Cardiac septum (tissue), 1 donor: ENCODE data around the gene E2F4. TPM values are rescaled to one million over a fixed set of nuclear protein-coding genes. Genes with fewer than 3 reads are reported as not detected.
A peak's percentile ranks its signal among the peaks of the same experiment; 100 is the strongest.

Source experiments
- DNase-seq: peaks from one replicate; pipeline ENCODE4 v3.0.0-alpha.2; 2020; ENCODE audit warnings: low spot score
- intact Hi-C: fragments of 100-400 bp; cut with DNase I; formaldehyde crosslinking; loops from one replicate; pipeline ENCODE4 v1.14.0; 2022
- total RNA-seq: library from RNA; stranded (reverse); fragmentation: NEBNext Ultra II Directional; extraction: Animal tissue kit (Norgen Biotek cat#: 25700); gene quantifications from one replicate; pipeline ENCODE4 v1.2.1, GENCODE V29; 2021
- donor health status: DM: no; HTN: no; CAD: no.

Gene E2F4
- total RNA-seq, 1 donor from 2014 or later, result 34.4 TPM

DNA sequence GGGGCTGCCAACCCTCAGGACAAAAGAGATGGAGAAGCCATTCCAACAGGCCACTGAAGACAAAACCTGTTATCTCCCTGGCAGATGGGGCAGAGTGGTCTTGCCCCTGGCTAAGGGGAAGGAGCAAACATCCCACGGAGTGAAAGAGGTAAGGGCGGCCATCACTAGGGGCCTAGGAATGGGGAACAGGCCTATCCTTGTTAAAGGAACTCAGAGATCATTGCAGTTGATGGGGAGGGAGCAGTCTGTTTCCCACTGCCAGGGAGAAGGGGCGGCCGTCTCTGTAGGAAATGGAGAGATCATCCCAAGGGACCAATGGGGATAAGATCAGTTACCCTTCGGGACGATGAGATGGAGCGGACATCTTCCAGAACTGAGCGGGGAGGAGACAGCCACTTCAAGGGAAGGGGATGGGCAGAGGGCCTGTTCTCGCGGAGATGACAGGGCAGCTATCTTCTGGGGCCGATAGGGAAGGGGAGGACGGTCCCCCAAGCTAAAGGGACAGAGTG is 34.4 kb downstream of the E2F4 start:
- no peak for DNase-seq
- intact Hi-C loops, result loop anchor here (1.0 kb wide), 2 partner anchors 21 to 34 kb away; partner anchors contain the start of genes E2F4 and FHOD1

DNA sequence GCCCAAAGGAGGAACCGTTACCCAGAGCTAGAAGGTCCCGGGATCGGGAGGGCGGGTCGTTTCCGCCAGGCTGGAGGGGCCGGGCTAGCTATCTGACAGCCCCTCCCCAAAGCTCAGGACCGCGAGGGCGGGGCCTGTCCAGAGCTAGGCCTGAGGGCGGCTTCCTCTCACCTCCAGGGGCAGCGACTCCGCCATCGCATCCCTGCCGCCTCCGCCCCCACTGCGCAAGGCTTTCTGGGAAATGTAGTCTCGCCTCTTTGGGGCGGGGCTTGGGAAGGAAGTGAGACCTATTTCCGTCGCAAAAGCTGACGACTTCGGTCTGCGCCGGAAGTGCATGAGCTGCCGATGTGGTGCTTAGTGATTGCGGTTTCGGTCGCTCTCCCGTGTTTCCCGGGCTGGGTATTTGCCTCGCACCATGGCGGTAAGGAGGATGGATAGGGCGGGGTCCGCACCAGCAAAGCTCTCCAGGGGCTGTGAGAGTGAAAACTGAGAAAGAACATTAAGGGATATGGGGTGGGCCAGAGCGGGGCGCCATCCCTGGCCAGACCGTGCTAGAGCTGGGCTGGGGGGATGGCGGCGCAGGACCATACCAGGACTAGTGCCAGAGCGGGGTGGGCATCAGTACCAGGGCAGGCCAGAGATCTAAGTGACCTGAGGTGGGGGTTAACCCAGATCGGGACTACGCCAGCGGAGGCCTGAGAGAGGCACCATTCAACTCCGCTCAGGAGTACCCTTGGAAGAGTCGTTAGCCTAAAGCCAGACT is 35.0 kb downstream of the E2F4 start, which contains the start of gene TMEM208:
TMEM208 (plus strand) TSS at position 327 of the 763 bp plus-strand sequence; CDS start at position 416, 89 bp downstream.
- intact Hi-C loops, result loop anchor here (1.0 kb wide), 2 partner anchors 20 to 35 kb away; partner anchors contain the start of genes E2F4 and FHOD1
- peak; percentile 99 for DNase-seq

DNA sequence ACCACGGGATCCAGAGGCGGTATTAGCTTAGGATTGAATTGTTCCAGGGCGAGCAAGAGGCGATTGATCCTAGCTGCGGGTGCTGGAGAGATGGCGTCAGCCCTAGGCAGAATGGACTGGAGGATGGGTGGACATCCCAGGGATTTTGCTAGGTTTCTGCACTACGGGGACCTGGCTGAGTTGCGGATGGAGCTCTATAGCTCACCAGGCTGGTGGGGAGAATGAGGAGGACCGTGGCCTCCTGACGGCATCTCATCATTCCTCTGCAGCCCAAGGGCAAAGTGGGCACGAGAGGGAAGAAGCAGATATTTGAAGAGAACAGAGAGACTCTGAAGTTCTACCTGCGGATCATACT is 35.6 kb downstream of the E2F4 start:
- intact Hi-C loops, result no loop called here

DNA sequence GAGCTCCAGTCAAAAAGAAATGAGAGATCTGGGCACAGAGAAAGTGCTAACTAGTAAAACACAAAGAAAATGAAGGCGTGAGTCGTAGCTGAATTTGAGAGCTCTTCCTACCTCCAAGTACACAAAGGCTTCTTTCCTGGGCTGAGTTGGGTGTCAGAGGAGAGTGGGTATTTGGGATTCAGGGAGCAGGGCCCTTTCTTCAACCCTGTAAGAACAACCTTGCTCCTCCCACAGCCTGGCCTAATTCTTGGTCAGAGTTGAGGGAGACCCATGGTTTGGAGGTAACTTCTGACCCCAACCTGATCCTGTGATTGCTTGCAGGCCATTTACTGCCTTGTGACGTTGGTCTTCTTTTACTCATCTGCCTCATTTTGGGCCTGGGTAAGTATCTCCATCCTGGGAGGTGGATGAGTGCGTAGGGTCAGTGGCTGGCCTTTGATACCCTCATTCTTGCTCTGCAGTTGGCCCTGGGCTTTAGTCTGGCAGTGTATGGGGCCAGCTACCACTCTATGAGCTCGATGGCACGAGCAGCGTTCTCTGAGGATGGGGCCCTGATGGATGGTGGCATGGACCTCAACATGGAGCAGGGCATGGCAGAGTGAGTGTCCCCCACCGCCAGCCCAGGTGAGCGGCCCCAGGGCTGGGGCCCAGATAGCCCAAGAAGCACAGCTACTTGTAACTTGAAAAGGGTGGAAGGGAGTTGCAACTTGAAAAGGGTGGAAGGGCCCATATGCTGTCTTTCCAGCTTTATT is 36.3 kb downstream of the E2F4 start:
- no peak for DNase-seq
- intact Hi-C loops, result no loop called here

More for the DNA sequence above, 35.6 kb downstream of the E2F4 start:
- no peak for DNase-seq

DNA sequence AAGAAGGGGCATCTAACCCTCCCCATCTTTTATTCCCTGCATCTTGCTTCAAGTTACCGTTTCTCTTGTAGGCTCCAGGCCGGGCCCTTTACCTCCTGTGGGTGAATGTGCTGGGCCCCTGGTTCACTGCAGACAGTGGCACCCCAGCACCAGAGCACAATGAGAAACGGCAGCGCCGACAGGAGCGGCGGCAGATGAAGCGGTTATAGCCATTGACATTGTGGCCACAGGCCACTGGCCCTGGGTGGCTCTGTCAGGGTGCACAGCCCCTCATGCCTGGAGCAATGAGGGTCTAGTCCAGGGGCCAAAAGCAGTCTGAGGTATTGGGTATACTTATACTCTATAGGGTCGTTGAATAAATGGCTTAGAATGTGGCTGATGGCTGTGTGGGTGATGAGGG is 37.0 kb downstream of the E2F4 start:
- DNase-seq, result no peak
- intact Hi-C loops, result no loop called here

DNA sequence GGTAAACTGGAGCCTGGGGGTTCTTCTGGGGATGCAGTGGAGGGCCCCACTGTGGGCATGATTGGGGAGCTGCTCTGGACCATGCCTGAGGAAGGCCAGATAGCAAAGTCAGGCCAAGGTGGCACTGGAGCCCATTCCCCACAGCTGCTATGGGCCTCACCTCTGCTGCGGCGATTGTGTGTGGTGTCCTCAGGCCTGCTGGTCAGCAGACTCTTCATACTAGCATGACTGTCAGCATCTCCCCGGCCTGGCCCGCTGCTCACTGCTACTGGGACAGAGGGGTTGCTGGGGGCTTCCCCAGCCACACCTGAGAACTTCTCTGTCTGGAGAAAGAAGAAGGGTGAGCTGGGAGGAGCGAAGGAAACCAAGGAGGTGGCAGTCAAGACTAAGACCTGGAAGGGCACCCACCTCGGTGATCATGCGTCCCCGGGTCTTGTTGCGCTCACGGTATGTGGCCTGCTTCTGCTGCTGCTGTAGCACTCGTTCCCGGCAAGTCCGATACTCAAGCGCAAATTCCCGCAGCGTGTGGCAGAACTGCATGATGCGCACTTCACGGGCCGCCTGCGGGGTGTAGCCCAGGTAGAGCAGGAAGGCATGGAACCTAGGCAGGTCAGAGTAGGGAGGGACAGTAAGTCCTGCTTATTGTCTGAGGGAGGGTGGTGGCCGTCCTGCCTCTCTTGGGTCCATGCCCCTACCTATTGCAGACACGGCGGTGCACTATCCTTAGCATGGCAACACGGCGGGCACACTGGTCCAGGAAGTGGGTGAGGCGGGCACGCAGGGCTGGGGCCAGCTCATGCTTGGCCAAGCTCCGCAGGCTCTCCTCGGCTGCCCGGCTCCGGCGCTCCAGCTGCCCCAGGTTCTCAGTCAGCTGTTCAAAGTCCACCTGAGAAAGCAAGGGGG is 38.2 kb downstream of the E2F4 start:
- intact Hi-C loops, result no loop called here
- no peak for DNase-seq

DNA sequence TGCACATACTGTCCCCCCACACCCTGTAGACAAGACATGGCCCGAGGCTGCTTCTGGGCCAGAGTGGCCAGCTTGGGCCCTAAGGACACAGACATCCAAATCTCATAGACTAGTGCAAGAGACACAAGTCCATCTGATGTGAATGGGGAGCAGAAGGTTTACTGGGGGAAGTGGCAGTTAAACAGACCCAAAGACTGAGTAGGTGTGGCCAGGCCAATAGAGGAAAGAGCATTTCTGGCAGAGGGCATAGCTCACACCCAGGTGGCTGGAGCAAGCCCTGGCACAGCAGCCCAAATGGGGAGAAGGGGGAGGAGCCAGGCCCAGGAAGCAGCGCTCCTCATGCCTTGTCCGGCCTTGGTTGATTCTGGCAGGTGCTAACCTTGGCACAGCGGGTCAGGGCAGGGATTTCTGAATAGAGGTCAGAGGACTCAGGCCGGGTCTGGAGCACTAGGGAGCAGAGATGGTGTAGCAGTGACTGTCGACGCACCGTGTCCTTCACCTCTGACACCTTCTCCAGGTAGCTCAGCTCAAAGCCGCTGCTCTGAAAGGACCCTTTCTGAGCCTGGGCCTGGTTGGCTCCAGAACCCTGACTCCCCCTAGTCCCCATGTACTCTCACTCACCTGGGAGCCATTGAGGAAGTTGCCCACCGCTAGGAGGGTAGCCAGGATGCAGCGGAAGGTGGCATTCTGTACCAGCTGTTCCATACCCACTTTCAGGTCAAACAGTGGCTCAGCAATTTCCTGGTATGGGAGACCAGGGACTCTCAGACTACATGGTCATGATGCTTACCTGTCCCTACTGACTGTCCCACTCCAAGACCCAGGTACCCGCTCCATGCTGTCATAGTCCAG is 39.1 kb downstream of the E2F4 start:
- intact Hi-C loops, result no loop called here

DNA sequence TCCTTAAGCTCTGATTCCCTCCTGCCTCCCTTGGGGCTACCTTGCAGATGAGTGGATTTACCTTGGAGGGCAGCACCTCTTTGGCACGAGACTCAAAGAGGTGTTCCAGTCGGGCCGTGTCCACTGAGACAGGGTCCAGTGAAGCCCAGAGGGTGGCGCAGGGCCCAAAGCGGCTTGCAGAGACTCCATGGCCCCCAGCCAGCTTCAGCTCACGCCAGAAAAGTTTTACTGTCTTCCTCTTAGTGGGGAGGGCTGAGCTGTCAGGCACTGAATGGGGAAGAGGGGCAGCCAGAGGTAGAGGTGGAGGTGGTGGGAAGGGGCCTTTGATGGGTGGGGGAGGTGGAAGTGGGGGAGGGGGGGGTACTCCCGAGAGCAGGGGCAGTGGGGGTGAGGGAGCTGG is 41.6 kb downstream of the E2F4 start:
- no peak for DNase-seq
- intact Hi-C loops, result no loop called here

More for the DNA sequence above, 39.1 kb downstream of the E2F4 start:
- DNase-seq, result no peak

DNA sequence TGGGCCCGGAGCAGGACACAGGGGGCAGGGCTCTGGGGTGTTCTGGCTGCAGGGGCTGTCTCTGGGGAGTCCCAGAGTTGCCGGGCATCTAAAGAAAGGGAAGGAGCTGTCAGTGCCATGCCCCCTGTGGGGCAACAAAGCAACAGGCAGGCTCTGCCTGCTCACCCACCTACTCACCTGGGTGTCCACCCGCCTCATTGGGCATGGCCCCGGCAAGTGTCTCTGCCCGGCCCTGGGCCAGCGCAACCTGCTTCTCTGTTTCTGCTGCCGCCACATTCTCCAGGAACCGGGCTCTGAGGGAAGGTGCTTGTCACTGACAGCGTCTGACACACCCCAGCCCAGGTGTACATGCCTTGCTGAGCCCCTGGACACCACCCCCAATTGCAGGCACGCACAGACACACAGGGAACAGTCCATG is 42.2 kb downstream of the E2F4 start:
- intact Hi-C loops, result no loop called here
- DNase-seq, result no peak

DNA sequence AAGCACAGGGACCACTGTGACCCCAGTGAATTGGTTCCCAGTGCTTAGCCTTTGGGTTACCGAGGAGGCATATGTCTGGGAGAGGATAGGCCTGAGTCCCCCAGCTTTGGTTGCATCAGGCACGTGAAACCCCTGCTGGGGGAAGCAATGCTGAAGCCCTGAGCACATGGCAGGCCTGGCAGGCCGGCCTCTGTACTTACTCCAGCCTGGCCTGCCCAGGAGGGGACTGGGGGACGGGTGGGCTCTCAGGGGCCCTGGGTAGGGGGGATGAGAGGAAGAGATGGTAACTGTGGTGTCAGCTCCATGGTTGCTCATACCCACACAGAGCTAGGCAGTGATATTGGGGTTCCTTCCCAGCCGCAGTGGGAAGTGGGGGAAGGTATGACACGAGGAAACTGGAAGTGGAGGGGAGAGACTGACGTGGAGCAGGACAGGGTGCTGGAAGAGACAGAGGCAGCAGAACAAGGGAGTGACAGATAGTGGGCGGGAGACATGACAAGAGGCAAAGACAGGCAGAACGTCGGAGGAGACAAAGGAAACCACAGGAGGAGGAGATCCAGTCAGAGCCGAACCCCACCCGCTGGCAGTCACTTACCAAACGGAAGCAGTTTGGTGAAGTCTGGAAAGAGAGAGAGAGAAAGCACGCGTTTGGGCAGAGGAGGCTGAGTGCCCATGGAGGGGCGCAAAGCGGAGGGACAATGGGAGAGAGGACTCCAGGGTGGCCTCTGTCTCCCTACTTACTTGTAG is 44.0 kb downstream of the E2F4 start:
- intact Hi-C loops, result no loop called here
- DNase-seq, result no peak

DNA sequence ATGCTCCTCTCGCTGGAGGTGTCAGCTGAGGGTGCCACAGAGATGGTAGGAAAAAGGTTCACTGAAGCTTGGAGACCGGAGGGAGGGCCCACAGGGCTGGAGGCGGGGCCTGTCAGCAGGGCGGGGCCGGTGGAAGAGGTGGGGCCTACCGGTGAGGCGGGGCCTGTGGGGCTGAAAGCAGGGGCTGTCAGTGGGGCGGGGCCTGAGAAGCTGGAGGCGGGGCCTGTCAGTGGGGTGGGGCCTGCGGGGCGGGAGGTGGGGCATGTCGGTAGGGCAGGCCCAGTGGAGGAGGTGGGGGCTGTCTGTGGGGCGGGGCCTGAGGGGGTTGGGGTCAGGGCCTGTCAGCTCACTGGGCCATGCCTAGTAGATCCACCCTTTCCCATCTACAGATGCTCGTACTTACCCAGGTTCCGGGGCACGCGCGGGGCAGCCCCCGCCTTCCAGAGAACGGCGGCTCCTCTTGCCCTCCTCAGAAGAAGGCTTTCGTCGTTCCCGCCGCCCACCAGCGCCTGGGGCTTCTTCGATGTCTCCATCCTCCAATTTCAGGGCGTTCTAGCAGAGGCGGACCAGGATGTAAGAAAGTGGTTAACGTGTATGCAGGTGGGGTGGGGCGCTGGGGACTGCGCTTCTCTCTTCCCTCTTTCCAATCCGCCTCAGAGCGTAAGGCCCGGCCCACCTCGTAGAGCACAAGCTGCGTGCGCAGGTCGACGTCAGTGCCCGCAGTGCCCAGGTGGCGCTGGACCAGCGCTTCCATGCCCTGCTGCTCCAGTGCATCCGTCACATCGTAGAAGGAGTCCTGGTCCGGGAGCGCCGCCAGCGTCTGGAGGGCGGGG is 44.8 kb downstream of the E2F4 start:
- intact Hi-C loops, result no loop called here
- DNase-seq, result no peak

DNA sequence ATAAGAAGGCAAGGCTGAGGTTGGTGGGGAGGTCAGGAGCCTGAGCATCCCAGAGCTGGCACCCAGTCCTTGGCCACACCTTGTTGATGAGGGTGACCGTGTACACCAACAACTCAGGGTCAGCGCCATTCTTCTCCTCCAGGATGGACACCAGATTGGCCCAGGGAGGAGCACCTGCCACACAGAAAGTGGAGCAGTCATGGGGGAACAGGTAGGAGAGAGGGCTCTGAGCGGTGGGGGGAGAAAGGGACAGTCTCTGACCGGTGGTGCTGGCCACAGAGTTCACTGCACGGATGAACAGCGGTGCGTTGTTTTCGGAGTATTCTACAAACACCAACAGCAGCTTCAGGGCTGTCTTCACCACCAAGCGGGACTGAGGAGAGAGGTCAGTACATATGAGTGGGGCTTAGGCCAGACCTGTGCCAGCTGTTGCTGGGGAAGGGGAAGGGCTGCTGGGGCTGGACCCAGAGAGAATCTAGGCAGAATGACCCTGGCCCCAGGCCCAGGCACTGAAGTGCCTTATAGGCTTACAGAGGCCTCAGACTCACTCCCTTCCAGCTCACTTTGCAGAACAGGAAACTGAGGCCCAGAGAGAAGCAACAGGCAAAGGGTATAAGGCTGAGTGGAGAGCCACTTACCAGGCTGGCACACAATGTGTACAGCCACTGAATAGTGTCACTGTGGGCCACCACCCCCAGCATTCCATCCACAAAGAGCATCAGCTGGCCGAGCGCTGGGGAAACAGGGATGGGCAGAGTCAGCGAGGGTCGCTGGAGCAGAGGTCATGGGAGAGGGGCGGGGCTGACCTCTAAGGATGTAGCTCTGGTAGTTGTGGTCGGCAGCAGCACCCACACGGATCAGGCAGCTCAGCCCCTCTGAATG is 45.7 kb downstream of the E2F4 start:
- intact Hi-C loops, result no loop called here
- no peak for DNase-seq

DNA sequence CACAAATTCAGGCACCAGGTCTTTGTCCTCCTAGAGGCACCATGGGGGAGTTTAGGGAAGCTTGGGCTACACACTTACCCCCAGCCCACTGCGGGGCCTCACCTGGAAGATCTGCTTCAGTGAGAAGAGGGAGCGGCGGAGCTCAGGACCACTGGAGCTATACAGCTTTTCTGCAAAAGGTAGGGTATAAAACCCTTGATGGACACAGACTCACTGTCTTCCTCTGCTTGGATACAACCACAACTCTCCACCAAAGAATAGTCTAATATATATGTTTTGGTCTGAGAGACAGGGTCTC is 46.3 kb downstream of the E2F4 start:
- intact Hi-C loops, result no loop called here
- DNase-seq, result no peak

DNA sequence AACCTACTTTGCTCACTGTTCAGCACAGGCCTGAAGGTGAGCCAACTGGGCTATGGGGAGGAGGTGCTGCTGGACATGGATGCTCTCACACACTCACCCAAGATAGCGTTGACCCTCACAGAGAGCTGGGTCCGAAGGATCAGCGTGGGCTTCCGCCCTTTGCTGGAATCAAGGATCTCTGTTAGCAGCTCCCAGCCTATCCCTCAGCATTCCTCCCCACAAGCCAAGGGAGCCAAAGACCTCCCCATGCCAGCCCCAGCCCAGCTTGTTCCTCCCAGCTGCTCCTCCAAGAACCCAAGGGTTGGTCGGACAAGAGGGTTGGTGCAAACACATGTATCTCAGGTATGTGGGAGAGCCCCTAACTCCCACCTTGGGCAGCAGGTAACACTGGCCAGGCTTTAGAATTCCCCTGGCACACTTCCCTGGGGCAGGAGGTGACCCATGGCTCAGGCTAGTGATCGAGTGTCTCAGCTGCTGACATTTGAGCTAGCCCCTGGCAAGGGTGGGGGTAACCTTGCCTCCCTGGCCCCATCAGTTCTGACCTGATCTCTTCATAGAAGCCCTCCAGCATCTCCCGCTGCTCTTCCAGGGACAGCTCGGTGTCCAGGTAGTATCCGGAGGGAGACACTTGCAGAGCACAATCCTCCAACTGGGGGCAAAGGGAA is 47.0 kb downstream of the E2F4 start:
- no peak for DNase-seq
- intact Hi-C loops, result no loop called here

DNA sequence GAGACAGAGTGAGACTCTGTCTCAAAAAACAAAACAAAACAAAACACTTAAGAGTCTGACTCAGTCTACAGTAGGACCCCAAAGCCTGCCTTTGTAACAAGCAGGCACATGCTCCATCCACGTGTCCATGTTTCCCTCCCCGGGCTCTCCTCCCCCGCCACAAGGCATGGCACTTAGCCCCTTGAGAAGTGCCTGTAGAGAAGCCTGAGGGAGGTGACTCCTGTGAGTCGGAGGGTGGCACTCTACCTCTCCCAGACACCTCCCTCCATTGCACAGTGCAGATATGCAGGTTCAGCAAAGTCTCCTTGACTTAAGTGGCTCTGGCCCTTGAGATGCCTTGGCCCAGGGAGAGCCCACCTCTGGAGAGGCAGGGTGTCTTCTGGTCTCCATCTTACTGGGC is 48.6 kb downstream of the E2F4 start:
- intact Hi-C loops, result no loop called here
- DNase-seq, result no peak
